Fibroblast of mammary gland (primary cell): Measurements from ENCODE around the gene RGS19.

Source experiments
- DNase-seq: peaks from one replicate; pipeline ENCODE4 v3.0.0-alpha.2; 2010; ENCODE audit warnings: low read depth
- H3K4me3 ChIP-seq: 2 replicates; pipeline ENCODE4 v1.5.1; 2011; ENCODE audit warnings: low read depth, mild to moderate bottlenecking, low read length, moderate library complexity; ENCODE audit not compliant: control insufficient read depth
- CTCF ChIP-seq: conservative IDR thresholded peaks from 2 replicates; pipeline ENCODE4 v1.5.1; 2011; ENCODE audit warnings: low read depth, low read length, inconsistent platforms; ENCODE audit not compliant: control insufficient read depth, insufficient read depth

The RGS19 gene

GRCh38 chr20:64035066-64035932 is 44.0 kb downstream of the RGS19 start:
- H3K4me3 ChIP-seq = no peak overlapping the region
- DNase-seq = no peak
- TF ChIP-seq CTCF = no peak

GRCh38 chr20:64033981-64034493 is 45.3 kb downstream of the RGS19 start:
- DNase-seq = peak; percentile 57
- no peak for TF ChIP-seq CTCF
- no peak overlapping the region for H3K4me3 ChIP-seq

- no peak for DNase-seq
- no peak for TF ChIP-seq CTCF
- no peak overlapping the region for H3K4me3 ChIP-seq
Measured at GRCh38 chr20:64032706-64033624, 46.4 kb downstream of the RGS19 start.

DNA sequence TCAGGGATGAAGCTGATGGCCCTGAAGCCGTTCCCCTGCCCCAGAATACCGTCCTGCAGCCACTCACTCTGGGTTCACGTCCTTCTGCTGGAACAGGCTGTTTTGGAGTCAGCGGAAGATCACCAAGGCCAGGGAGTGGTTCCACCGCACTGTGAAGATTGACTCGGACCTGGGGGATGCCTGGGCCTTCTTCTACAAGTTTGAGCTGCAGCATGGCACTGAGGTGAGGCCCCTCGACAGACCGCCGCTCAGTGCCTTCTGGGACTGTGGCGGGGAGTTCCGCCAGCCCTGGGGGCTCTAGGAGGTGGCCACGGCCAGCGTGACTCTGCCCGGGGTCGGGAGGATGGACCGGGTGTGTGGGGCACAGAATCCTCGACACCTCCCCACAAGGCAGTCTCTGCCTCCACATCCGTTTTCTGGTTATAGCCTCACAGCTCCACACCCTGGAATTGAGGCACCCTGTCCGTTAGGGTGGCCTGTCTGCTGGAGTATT is 47.5 kb downstream of the RGS19 start:
- no peak for TF ChIP-seq CTCF
- H3K4me3 ChIP-seq = no peak overlapping the region
- no peak for DNase-seq

- no peak for TF ChIP-seq CTCF
- no peak for DNase-seq
- H3K4me3 ChIP-seq = no peak overlapping the region
Measured at GRCh38 chr20:64030371-64031134, 48.8 kb downstream of the RGS19 start.

DNA sequence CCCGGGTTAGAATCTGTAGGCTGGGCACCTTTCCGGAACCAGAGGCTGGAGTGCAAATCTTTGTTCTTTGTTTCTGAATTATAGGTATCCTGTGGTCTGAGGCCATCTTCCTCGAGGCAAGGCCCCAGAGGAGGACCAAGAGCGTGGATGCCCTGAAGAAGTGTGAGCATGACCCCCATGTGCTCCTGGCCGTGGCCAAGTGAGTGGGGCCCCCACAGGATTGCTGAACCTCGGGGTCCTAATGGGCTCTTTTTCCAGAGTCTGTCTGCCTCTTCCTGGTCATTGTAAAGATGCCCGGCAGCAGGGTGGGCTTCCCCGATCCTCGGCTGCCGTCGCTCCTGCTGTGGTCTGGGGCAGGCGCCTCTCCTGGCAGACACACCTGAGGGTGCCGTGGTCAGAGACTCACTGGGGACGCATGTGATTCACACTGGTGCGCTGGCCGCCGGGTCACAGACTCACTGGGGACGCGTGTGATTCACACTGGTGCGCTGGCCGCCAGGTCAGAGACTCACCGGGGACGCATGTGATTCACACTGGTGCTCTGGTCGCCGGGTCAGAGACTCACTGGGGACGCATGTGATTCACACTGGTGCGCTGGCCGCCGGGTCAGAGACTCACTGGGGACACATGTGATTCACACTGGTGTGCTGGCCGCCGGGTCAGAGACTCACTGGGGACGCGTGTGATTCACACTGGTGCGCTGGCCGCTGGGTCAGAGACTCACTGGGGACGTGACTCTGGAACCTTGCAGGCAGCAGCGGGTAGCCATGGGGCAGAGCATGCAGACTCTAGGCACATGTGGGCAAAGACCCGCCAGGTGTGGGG is 49.8 kb downstream of the RGS19 start:
- TF ChIP-seq CTCF = no peak
- DNase-seq = peak; percentile 60
- no peak overlapping the region for H3K4me3 ChIP-seq
